HEK293 (cell line): ENCODE results near the gene FOXF2.

Experiments used
- CTCF ChIA-PET: fragments of 350-600 bp; formaldehyde crosslinking; extraction: SDS; loops from one replicate; lab custom pipeline; 2021; ENCODE audit warnings: antibody characterized with exemption; lab: Yijun Ruan, JAX
- POLR2A ChIA-PET: fragments of 300-600 bp; formaldehyde crosslinking; extraction: SDS; loops from one replicate; lab custom pipeline; 2020; ENCODE audit warnings: antibody characterized with exemption, inconsistent platforms; lab: Yijun Ruan, JAX
- H3K27ac ChIP-seq: fragments of 200-500 bp; sonication (Bioruptor generic); 2 replicates; pipeline ENCODE4 v1.5.1; 2014; ENCODE audit warnings: low read depth, low read length, control low read depth, inconsistent platforms; ENCODE audit errors: extremely low read depth
- H3K36me3 ChIP-seq, 2 experiments: fragments of 200-500 bp in 1 of 2; sonication (Bioruptor generic) in 1 of 2; 1 replicate in 1 of 2; 2 replicates in 1 of 2; pipeline ENCODE4 v1.5.1; 2014 to 2017; ENCODE audit warnings: inconsistent platforms in 2 of 2, low read length in 2 of 2; ENCODE audit not compliant: control insufficient read depth in 2 of 2, insufficient read depth in 1 of 2
- H3K4me1 ChIP-seq: fragments of 200-500 bp; sonication (Bioruptor generic); 2 replicates; pipeline ENCODE4 v1.5.1; 2014; ENCODE audit warnings: mild to moderate bottlenecking, low read length, inconsistent platforms; ENCODE audit not compliant: control insufficient read depth, insufficient read depth
- H3K4me3 ChIP-seq: 2 replicates; pipeline ENCODE4 v1.5.1; 2011; ENCODE audit warnings: low read depth, mild to moderate bottlenecking, control low read depth, low read length, moderate library complexity
- H3K9me3 ChIP-seq: fragments of 200-500 bp; sonication (Bioruptor generic); 2 replicates; pipeline ENCODE4 v1.5.1; 2014; ENCODE audit warnings: low read depth, low read length, inconsistent platforms; ENCODE audit not compliant: control insufficient read depth, insufficient read depth
- GLI4 ChIP-seq: fragments of 450-650 bp; formaldehyde crosslinking; IDR thresholded peaks from 2 replicates; pipeline ENCODE4 v1.5.1; 2016; ENCODE audit warnings: missing biosample characterization, missing genetic modification characterization
- SCRT2 ChIP-seq: fragments of 450-650 bp; formaldehyde crosslinking; IDR thresholded peaks from 2 replicates; pipeline ENCODE4 v1.5.1; 2016; ENCODE audit warnings: missing biosample characterization, missing genetic modification characterization
- SP2 ChIP-seq: fragments of 450-650 bp; formaldehyde crosslinking; IDR thresholded peaks from 2 replicates; pipeline ENCODE4 v1.5.1; 2016; ENCODE audit warnings: missing biosample characterization, missing genetic modification characterization
- ZNF175 ChIP-seq: fragments of 450-650 bp; formaldehyde crosslinking; IDR thresholded peaks from 2 replicates; pipeline ENCODE4 v1.5.1; 2016; ENCODE audit warnings: missing biosample characterization, missing genetic modification characterization
- ZNF239 ChIP-seq: fragments of 450-650 bp; formaldehyde crosslinking; IDR thresholded peaks from 2 replicates; pipeline ENCODE4 v1.5.1; 2016; ENCODE audit warnings: missing biosample characterization, missing genetic modification characterization
- ZNF366 ChIP-seq: fragments of 450-650 bp; formaldehyde crosslinking; conservative IDR thresholded peaks from 2 replicates; pipeline ENCODE4 v1.5.1; 2016; ENCODE audit warnings: missing biosample characterization, missing genetic modification characterization
- ZNF433 ChIP-seq: fragments of 450-650 bp; formaldehyde crosslinking; IDR thresholded peaks from 2 replicates; pipeline ENCODE4 v1.5.1; 2016; ENCODE audit warnings: missing biosample characterization, missing genetic modification characterization, low read depth
- ZNF555 ChIP-seq: fragments of 450-650 bp; formaldehyde crosslinking; conservative IDR thresholded peaks from 2 replicates; pipeline ENCODE4 v1.5.1; 2017; ENCODE audit warnings: missing biosample characterization, mild to moderate bottlenecking, missing genetic modification characterization, inconsistent platforms
- ZNF596 ChIP-seq: fragments of 450-650 bp; IDR thresholded peaks from 2 replicates; pipeline ENCODE4 v1.5.0; 2018; ENCODE audit warnings: missing biosample characterization, mild to moderate bottlenecking, missing genetic modification characterization, moderate library complexity
- ZNF658 ChIP-seq: fragments of 450-650 bp; formaldehyde crosslinking; IDR thresholded peaks from 2 replicates; pipeline ENCODE4; 2016; ENCODE audit warnings: missing biosample characterization, missing genetic modification characterization
- ZNF660 ChIP-seq: fragments of 450-650 bp; IDR thresholded peaks from 2 replicates; pipeline ENCODE4 v1.5.1; 2018; ENCODE audit warnings: missing biosample characterization, mild to moderate bottlenecking, missing genetic modification characterization
- ZNF777 ChIP-seq: fragments of 450-650 bp; formaldehyde crosslinking; IDR thresholded peaks from 2 replicates; pipeline ENCODE4 v1.5.1; 2017; ENCODE audit warnings: missing biosample characterization, missing genetic modification characterization, borderline replicate concordance
- TF ChIP-seq, protein P1 (sequence below): fragments of 450-650 bp; formaldehyde crosslinking; IDR thresholded peaks from 2 replicates; pipeline ENCODE4 v1.5.1; 2016; ENCODE audit warnings: missing biosample characterization, missing genetic modification characterization
- TF ChIP-seq, protein P2 (sequence below): fragments of 450-650 bp; formaldehyde crosslinking; IDR thresholded peaks from 2 replicates; pipeline ENCODE4 v1.5.1; 2017; ENCODE audit warnings: missing biosample characterization, missing genetic modification characterization
- TF ChIP-seq, protein P3 (sequence below): fragments of 450-650 bp; formaldehyde crosslinking; conservative IDR thresholded peaks from 2 replicates; pipeline ENCODE4 v1.5.1; 2016; ENCODE audit warnings: low read depth, missing biosample characterization, missing genetic modification characterization
- TF ChIP-seq, protein P4 (sequence below): fragments of 450-650 bp; IDR thresholded peaks from 2 replicates; pipeline ENCODE4 v1.5.1; 2018; ENCODE audit warnings: missing biosample characterization, missing genetic modification characterization

Gene FOXF2

DNA sequence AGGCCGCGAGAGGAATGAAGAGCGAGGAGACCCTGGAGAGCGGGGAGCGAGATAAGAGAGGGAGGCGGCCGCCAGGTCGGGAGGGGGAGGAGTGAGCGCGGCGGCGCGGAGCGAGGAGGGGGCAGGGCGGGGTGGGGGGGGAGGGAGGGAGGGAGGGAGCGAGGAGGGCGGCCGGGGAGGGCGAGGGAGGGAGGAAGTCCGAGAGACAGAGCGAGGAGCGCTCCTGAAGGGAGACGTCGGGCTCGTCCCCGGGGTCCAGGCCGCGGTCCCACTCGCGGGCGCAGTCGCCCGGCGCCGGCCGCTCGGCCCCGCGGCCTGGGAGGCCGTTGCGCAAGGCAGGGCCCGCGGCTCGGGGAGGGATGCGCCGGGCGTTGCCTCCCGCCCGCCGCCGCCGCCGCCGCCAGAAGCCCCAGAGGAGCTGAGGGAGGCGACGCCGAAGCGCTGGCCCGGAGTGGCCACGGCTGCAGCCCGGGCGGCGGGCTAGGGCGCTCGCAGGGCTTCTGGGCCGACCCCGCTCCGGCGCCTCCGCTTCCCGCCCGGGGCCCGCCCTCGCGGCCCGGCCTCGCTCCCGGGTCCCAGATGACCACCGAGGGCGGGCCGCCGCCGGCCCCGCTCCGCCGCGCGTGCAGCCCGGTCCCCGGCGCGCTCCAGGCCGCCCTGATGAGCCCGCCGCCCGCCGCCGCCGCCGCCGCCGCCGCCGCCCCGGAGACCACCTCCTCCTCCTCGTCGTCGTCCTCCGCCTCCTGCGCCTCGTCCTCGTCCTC lies at the start of gene FOXF2:
Gene FOXF2, plus strand, starts transcription at position 208 of the 764 bp plus-strand sequence. Its CDS starts 372 bp downstream, at position 580.
- no peaks in the 10 kb centered on the region for H3K9me3 ChIP-seq
- TF ChIP-seq GLI4 (no peak), ZNF596 (tag by site-specific recombination) (peak; percentile 78; the same call in 1 of the 2 replicates), SP2 (0 out of 2 replicates have a peak, but pooled peaks have one; percentile 22)
- TF ChIP-seq, protein P1, sequence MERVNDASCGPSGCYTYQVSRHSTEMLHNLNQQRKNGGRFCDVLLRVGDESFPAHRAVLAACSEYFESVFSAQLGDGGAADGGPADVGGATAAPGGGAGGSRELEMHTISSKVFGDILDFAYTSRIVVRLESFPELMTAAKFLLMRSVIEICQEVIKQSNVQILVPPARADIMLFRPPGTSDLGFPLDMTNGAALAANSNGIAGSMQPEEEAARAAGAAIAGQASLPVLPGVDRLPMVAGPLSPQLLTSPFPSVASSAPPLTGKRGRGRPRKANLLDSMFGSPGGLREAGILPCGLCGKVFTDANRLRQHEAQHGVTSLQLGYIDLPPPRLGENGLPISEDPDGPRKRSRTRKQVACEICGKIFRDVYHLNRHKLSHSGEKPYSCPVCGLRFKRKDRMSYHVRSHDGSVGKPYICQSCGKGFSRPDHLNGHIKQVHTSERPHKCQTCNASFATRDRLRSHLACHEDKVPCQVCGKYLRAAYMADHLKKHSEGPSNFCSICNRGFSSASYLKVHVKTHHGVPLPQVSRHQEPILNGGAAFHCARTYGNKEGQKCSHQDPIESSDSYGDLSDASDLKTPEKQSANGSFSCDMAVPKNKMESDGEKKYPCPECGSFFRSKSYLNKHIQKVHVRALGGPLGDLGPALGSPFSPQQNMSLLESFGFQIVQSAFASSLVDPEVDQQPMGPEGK (tag by site-specific recombination): peak; percentile 2; the same call in 1 of the 2 replicates
- TF ChIP-seq, all 188 proteins: peak for 3
- ChIA-PET CTCF (interaction anchor here (0.6 to 0.7 kb wide), 2 partner anchors 326 to 835 kb away, joined by 3 read pairs; no protein-coding TSS in a partner anchor), POLR2A (no interaction called here)
- Histone ChIP-seq H3K4me1 (peaks cover 18% of the 10 kb centered on the region), H3K4me3 (peak within 1 kb of the TSS; percentile 68), H3K36me3 (peaks cover 0 to 23% of the 10 kb centered on the region in 2 experiments; a peak in 2 of 3 replicates), H3K27ac (peak within 1 kb of the TSS; percentile 97)

DNA sequence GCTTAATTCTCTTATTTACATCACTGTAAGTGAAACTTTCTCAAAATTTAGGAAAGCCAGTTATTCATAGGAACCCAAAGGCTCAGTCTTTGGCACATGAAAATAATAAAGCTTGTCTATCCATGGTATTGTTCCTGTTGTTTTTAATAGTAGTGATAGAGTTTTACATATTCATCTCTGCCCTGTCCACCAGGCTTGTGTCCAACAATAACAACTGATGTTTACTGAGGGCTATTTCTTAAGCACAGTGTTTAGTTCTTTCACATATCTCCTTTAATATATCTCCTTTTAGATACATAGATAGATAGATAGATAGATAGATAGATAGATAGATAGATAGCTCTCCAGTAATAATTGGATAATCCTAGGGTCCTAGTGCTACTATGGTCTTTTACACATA lies 43.3 kb upstream of the FOXF2 start:
- ChIA-PET CTCF (interaction anchor here (1.3 kb wide), 1 partner anchor 10 kb away, joined by 4 read pairs; no protein-coding TSS in a partner anchor), POLR2A (no interaction called here)
- Histone ChIP-seq H3K36me3 (no peaks in the 10 kb centered on the region), H3K4me3 (no peak overlapping the region), H3K27ac (no peak overlapping the region), H3K4me1 (no peaks in the 10 kb centered on the region; the same call in 1 of the 2 replicates), H3K9me3 (no peaks in the 10 kb centered on the region; the same call in 1 of the 2 replicates)
- TF ChIP-seq, protein P2, sequence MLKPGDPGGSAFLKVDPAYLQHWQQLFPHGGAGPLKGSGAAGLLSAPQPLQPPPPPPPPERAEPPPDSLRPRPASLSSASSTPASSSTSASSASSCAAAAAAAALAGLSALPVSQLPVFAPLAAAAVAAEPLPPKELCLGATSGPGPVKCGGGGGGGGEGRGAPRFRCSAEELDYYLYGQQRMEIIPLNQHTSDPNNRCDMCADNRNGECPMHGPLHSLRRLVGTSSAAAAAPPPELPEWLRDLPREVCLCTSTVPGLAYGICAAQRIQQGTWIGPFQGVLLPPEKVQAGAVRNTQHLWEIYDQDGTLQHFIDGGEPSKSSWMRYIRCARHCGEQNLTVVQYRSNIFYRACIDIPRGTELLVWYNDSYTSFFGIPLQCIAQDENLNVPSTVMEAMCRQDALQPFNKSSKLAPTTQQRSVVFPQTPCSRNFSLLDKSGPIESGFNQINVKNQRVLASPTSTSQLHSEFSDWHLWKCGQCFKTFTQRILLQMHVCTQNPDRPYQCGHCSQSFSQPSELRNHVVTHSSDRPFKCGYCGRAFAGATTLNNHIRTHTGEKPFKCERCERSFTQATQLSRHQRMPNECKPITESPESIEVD (tag by site-specific recombination): no peak
- TF ChIP-seq ZNF555 (tag by site-specific recombination) (no peak), ZNF660 (tag by site-specific recombination) (no peak), ZNF596 (tag by site-specific recombination) (no peak), ZNF433 (no peak), ZNF175 (tag by site-specific recombination) (no peak), ZNF777 (no peak), ZNF658 (tag by site-specific recombination) (no peak), SCRT2 (tag by site-specific recombination) (no peak), ZNF239 (no peak), ZNF366 (no peak)
- TF ChIP-seq, protein P3, sequence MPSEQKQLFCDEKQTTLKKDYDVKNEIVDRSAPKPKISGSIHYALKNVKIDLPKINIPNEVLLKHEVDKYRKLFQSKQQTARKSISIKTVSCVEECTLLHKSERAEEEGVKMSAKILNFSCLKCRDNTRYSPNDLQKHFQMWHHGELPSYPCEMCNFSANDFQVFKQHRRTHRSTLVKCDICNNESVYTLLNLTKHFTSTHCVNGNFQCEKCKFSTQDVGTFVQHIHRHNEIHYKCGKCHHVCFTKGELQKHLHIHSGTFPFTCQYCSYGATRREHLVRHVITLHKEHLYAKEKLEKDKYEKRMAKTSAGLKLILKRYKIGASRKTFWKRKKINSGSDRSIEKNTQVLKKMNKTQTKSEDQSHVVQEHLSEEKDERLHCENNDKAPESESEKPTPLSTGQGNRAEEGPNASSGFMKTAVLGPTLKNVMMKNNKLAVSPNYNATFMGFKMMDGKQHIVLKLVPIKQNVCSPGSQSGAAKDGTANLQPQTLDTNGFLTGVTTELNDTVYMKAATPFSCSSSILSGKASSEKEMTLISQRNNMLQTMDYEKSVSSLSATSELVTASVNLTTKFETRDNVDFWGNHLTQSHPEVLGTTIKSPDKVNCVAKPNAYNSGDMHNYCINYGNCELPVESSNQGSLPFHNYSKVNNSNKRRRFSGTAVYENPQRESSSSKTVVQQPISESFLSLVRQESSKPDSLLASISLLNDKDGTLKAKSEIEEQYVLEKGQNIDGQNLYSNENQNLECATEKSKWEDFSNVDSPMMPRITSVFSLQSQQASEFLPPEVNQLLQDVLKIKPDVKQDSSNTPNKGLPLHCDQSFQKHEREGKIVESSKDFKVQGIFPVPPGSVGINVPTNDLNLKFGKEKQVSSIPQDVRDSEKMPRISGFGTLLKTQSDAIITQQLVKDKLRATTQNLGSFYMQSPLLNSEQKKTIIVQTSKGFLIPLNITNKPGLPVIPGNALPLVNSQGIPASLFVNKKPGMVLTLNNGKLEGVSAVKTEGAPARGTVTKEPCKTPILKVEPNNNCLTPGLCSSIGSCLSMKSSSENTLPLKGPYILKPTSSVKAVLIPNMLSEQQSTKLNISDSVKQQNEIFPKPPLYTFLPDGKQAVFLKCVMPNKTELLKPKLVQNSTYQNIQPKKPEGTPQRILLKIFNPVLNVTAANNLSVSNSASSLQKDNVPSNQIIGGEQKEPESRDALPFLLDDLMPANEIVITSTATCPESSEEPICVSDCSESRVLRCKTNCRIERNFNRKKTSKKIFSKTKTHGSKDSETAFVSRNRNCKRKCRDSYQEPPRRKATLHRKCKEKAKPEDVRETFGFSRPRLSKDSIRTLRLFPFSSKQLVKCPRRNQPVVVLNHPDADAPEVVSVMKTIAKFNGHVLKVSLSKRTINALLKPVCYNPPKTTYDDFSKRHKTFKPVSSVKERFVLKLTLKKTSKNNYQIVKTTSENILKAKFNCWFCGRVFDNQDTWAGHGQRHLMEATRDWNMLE (tag by site-specific recombination): no peak
- TF ChIP-seq, protein P4, sequence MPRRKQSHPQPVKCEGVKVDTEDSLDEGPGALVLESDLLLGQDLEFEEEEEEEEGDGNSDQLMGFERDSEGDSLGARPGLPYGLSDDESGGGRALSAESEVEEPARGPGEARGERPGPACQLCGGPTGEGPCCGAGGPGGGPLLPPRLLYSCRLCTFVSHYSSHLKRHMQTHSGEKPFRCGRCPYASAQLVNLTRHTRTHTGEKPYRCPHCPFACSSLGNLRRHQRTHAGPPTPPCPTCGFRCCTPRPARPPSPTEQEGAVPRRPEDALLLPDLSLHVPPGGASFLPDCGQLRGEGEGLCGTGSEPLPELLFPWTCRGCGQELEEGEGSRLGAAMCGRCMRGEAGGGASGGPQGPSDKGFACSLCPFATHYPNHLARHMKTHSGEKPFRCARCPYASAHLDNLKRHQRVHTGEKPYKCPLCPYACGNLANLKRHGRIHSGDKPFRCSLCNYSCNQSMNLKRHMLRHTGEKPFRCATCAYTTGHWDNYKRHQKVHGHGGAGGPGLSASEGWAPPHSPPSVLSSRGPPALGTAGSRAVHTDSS (tag by site-specific recombination): no peak
